Measurements from ENCODE around the gene TLL2. TPM values are rescaled to one million over a fixed set of nuclear protein-coding genes. Genes with fewer than 3 reads are reported as not detected.

The TLL2 gene
- total and polyA plus RNA-seq, 2 of the 4 experiments (the other 2 are of a cell fraction), result under 0.01 to 0.05 TPM

- H2BK20ac ChIP-seq (ENCODE audit: low read depth, low read length), result no peak overlapping the region
- no peak overlapping the region for H4K91ac ChIP-seq (ENCODE audit: insufficient read depth, low read depth, low read length)
- H3K36me3 ChIP-seq (ENCODE audit: control insufficient read depth, insufficient read depth, low read length), result no peaks in the 10 kb centered on the region
- no peak overlapping the region for H2AK5ac ChIP-seq (ENCODE audit: low read depth, low read length)
- no peak overlapping the region for H3K9ac ChIP-seq (ENCODE audit: low read depth, low read length)
- WGBS, 2 experiments (ENCODE audit: extremely low coverage in 2 of 2, insufficient read length in 1 of 2), result 80% methylated on average over 2 of the region's 3 CpGs; no CpG with 5 or more reads in 1 of the 2 experiments
- POLR2A ChIA-PET (ENCODE audit: unreplicated experiment), result no interaction called here
- no peak overlapping the region for H2BK120ac ChIP-seq (ENCODE audit: low read depth, low read length)
- no peak overlapping the region for H2BK5ac ChIP-seq (ENCODE audit: low read depth, low read length, poor library complexity, severe bottlenecking)
- H3K23ac ChIP-seq (ENCODE audit: low read depth, low read length), result no peak overlapping the region
- H3K4me1 ChIP-seq (ENCODE audit: control insufficient read depth, insufficient read depth, low read length), result no peaks in the 10 kb centered on the region
- H3K9me3 ChIP-seq (ENCODE audit: control insufficient read depth, insufficient read depth, low read length), result no peaks in the 10 kb centered on the region
- in situ Hi-C loops (cut with MboI; ENCODE audit: low sequenced_read_pairs), result no loop called here
- H3K56ac ChIP-seq (ENCODE audit: extremely low read depth, insufficient read depth, low read length), result no peak overlapping the region
- no peaks in the 10 kb centered on the region; the same call in 1 of the 2 replicates for H3K27me3 ChIP-seq (ENCODE audit: control insufficient read depth, insufficient read depth, low read length)
- H4K20me1 ChIP-seq (ENCODE audit: insufficient read depth, low read length), result no peaks in the 10 kb centered on the region
- no peak overlapping the region for H3K18ac ChIP-seq (ENCODE audit: low read depth, low read length)
- H3K9me1 ChIP-seq (ENCODE audit: insufficient read depth, low read length), result no peaks in the 10 kb centered on the region
- H4K8ac ChIP-seq (ENCODE audit: low read depth in 2 of 2, low read length in 2 of 2), result no peak overlapping the region
- no peak overlapping the region for H3K4me3 ChIP-seq (ENCODE audit: insufficient read depth, low read depth, low read length)
- H4K5ac ChIP-seq (ENCODE audit: low read depth, low read length), result no peak overlapping the region
- no peak overlapping the region for H2AFZ ChIP-seq (replicated peaks; ENCODE audit: low read length, poor library complexity)
- no peak overlapping the region for H3K14ac ChIP-seq (replicated peaks; ENCODE audit: low read depth, low read length)
- no peak for ATAC-seq (ENCODE audit: low read depth)
- H3K27ac ChIP-seq (ENCODE audit: insufficient read depth, low read length), result no peak overlapping the region
- TF ChIP-seq RFX5 (IDR thresholded peaks at IDR 0.05; ENCODE audit: low read depth, low read length) (no peak), RAD21 (IDR thresholded peaks at IDR 0.05; ENCODE audit: low read length) (no peak), CTCF (conservative IDR thresholded peaks at IDR 0.05; ENCODE audit: low read depth, low read length) (no peak), CHD1 (IDR thresholded peaks at IDR 0.05; ENCODE audit: low read depth, low read length) (no peak), CEBPB (IDR thresholded peaks at IDR 0.05; ENCODE audit: low read depth, low read length) (no peak), MAFK (IDR thresholded peaks at IDR 0.05; ENCODE audit: low read depth, low read length) (no peak), FOS (IDR thresholded peaks at IDR 0.05; ENCODE audit: low read depth, low read length) (no peak)
- no peak for DNase-seq
- H3K79me1 ChIP-seq (ENCODE audit: low read depth in 1 of 2, low read length in 2 of 2), result no peaks in the 10 kb centered on the region
- intact Hi-C loops (cut with micrococcal nuclease), result no loop called here
- H3K4me2 ChIP-seq (ENCODE audit: low read depth, low read length), result no peak overlapping the region
- dilution Hi-C loops (cut with HindIII; ENCODE audit: low sequenced_read_pairs, unreplicated experiment), result no loop called here
- no peak overlapping the region for H3K4ac ChIP-seq (ENCODE audit: low read depth, low read length)
- no peak overlapping the region for H2BK15ac ChIP-seq (ENCODE audit: low read depth, low read length)
- no TSS peak for BruUV-seq (replicated peaks)
- CTCF ChIA-PET, result no interaction called here
- no peak overlapping the region for H2AK9ac ChIP-seq (replicated peaks; ENCODE audit: low read depth, low read length, poor library complexity)
These were observed 53.4 kb downstream of the TLL2 start for GRCh38 chr10:96460316-96460715.
